Ectodermal cell (in vitro differentiated cells): Measurements from ENCODE around the gene SDK2.
"Not testable (repeated sequence)": the region's sequence is repeated elsewhere in the genome, so short reads cannot be mapped to it uniquely, and the experiment has no call there.

ENCODE experiments used
- H3K27ac ChIP-seq: 2 replicates; pipeline ENCODE4 v1.7.0; 2013; ENCODE audit warnings: mild to moderate bottlenecking, low read depth, low read length; ENCODE audit not compliant: insufficient read depth, poor library complexity, severe bottlenecking
- H3K27me3 ChIP-seq: 2 replicates; pipeline ENCODE4 v1.7.0; 2013; ENCODE audit warnings: mild to moderate bottlenecking, low read length; ENCODE audit not compliant: insufficient read depth, control insufficient read depth, poor library complexity, severe bottlenecking
- H3K36me3 ChIP-seq: one replicate; pipeline ENCODE4 v1.7.0; 2013; ENCODE audit warnings: low read length; ENCODE audit not compliant: control insufficient read depth, insufficient read depth
- H3K4me1 ChIP-seq: one replicate; pipeline ENCODE4 v1.7.0; 2013; ENCODE audit warnings: low read length; ENCODE audit not compliant: control insufficient read depth, insufficient read depth
- H3K4me3 ChIP-seq: 2 replicates; pipeline ENCODE4 v1.7.0; 2013; ENCODE audit warnings: low read depth, low read length, control low read depth; ENCODE audit not compliant: insufficient read depth
- H3K9me3 ChIP-seq: 2 replicates; pipeline ENCODE4 v1.7.0; 2013; ENCODE audit warnings: mild to moderate bottlenecking, low read length, moderate library complexity; ENCODE audit not compliant: control insufficient read depth
- WGBS, 2 experiments: methylation state at CpG; one replicate each; pipeline ENCODE4 v1.1.7; 2013; ENCODE audit warnings: missing lambda C conversion rate in 2 of 2; 5-methylcytosine and 5-hydroxymethylcytosine counted together

SDK2 gene

DNA sequence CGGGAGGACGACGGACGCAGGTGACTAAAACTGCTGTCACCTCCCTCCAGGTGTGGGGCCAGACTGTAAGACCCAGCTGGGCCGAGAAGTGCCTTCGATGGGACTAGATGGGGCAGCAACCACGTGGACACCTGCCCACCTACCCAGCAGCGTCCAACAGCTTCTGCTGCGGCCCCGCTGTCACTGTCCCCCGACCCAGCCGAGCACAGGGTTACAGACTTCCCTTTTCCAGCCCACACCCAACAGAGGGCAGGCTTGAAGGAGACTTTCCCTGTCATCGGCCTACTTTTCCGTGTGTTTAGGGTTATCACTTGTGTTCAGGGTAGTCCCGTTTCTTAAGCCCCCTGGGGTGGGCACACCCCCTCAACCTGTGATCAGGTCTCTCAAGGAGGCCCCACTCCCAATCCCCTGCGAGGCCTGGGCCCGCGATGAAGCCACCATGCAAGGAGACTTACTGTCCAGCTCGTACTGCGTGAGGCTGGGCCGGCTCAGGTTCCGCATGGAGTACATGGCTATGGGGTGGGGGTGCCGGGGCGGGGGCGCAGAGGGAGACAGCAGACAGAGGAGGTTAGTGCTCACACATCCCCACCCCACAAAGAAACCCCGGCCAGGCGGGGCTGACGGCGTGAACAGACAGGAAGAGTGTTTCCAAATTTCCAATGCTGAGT is 263.7 kb downstream of the SDK2 start:
- Histone ChIP-seq H3K4me3 (no peak overlapping the region), H3K36me3 (peaks cover 32% of the 10 kb centered on the region), H3K9me3 (no peaks in the 10 kb centered on the region), H3K4me1 (no peaks in the 10 kb centered on the region), H3K27me3 (no peaks in the 10 kb centered on the region), H3K27ac (no peak overlapping the region)
- 87 to 88% methylated on average over 29 of the region's 29 CpGs for WGBS, 2 experiments

DNA sequence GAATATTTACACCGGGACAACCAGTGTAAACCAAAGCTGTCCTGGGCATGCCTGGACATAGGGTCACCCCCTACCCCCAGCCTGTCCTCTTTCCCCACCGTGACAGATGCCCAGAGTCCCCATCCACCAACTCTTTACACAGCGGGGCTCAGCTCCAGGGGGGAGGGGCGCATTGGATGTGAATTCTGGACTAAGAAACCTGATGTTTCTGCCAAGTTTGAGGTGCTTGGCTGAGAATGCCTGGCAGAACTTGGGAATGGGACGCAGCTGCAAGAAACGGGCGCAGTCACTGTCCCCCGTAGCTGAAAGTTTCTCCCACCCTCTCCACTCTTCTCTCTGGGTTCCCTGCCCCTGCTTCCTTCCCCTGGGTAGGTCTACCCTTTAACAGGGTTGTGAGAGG is 264.4 kb downstream of the SDK2 start:
- Histone ChIP-seq H3K36me3 (peaks cover 32% of the 10 kb centered on the region), H3K4me1 (no peaks in the 10 kb centered on the region), H3K9me3 (no peaks in the 10 kb centered on the region), H3K27me3 (no peaks in the 10 kb centered on the region), H3K27ac (no peak overlapping the region), H3K4me3 (no peak overlapping the region)
- WGBS, 2 experiments: 83 to 92% methylated on average over 8 of the region's 8 CpGs

DNA sequence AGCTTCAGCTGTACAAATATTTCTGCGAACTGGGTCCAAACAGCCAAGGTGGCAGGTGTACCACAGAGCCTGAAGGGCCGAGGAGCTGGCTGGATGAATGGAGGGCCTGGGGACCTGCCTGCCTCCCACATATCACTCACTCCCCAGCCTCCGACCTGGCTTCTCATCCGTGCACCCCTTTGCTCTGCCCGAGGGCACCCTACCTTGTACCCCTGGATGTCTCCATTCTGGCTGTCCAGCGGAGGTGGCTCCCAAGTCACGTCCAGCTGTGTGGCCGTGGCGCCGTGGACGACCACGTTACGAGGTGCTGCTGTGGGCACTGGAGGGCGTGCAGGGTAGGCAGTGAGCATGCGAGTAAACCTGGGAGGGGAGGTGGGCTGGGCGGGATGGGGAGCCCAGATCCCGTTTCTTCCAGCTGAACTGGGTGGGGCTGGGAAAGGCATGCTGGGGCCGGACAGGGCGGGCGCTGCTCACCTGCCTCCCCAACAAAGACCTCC is 265.2 kb downstream of the SDK2 start:
- Histone ChIP-seq H3K36me3 (peaks cover 29% of the 10 kb centered on the region), H3K9me3 (no peaks in the 10 kb centered on the region), H3K27me3 (no peaks in the 10 kb centered on the region), H3K4me3 (no peak overlapping the region), H3K27ac (no peak overlapping the region), H3K4me1 (no peaks in the 10 kb centered on the region)
- WGBS, 2 experiments: 96 to 97% methylated on average over 20 of the region's 20 CpGs

DNA sequence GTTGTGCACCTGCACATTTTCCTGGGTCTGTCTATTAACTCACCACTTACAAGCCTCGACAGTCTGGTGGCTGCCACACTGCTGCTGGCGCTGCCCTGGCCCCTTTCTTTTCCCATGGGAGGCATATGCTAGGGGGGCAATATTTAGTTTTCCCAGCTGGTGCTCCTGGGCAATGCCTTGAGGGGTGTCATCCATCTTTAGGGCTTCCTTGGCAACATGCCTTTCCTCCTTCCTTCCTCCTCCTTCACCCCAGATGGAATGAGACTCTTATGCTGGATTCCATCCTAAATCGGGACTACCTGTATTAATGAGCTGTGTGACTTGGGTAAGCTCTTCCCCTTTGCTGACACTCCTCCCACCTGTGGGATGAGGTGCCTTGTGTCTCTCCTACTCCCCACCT is 267.6 kb downstream of the SDK2 start:
- H3K4me1 ChIP-seq: no peaks in the 10 kb centered on the region
- WGBS, 2 experiments: 94 to 99% methylated on average over 3 of the region's 3 CpGs
- H3K4me3 ChIP-seq: no peak overlapping the region
- H3K27ac ChIP-seq: no peak overlapping the region
- H3K9me3 ChIP-seq: no peaks in the 10 kb centered on the region
- peaks cover 26% of the 10 kb centered on the region for H3K36me3 ChIP-seq
- H3K27me3 ChIP-seq: no peaks in the 10 kb centered on the region

DNA sequence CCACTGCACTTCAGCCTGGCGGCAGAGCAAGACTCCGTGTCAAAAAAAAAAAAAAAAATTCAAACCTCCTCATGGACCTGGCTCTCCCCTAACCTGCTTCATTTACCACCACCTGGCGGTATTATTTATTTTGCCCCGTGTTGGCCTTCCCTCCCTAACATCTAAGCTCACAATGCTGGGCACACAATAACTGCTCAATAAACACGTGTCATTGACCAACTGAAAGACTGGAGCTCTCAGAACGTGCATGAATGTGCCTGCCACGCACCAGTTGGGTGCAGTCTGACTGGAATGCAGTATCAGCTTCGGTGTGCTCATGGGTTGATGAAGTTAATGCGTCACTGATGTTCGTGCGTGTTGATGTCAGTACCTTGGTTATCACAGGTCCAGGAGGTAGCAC is 268.1 kb downstream of the SDK2 start:
- Histone ChIP-seq H3K36me3 (peaks cover 27% of the 10 kb centered on the region), H3K27me3 (no peaks in the 10 kb centered on the region), H3K27ac (no peak overlapping the region), H3K4me1 (no peaks in the 10 kb centered on the region), H3K9me3 (no peaks in the 10 kb centered on the region), H3K4me3 (no peak overlapping the region)
- 97% methylated on average over 11 of the region's 11 CpGs for WGBS, 2 experiments

DNA sequence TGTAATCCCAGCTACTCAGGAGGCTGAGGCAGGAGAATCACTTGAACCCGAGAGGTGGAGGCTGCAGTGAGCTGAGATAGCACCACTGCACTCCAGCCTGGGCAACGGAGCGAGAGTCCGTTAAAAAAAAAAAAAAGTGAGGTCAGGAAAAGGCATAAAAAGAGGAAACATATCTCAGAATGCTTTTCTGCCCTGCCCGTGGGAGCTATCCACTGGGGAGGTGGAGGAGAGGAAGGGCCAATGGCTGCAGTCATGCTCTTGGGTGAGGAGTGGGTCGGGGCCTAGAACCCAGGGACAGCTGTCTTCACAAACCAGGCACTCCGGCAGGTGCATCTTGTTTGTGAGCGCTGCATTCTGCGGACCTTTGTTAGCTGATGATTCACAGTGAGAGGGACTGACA is 272.4 kb downstream of the SDK2 start:
- WGBS, 2 experiments: 86 to 91% methylated on average over 9 of the region's 9 CpGs

DNA sequence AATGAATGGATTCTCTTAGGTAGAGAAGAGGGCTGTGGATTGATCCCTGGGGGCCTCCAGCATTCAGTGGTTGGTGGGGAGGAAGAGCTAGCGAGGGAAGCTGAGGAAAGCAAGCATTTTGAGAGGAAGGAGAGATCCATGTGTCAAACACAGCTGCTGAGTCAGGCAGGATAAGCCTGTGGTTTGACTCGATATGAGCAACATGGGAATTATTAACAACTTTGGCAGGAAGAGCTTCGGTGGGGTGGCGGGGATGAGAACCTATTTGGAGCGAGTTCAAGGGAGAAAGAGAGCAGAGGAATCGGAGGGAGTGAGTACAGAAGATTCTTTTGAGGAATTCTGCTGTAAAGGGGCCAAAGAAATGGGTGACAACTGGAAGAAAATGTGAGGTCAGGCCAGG is 273.0 kb downstream of the SDK2 start:
- WGBS, 2 experiments: 94% methylated on average over 6 of the region's 6 CpGs
- no peaks in the 10 kb centered on the region for H3K4me1 ChIP-seq
- H3K9me3 ChIP-seq: no peaks in the 10 kb centered on the region
- no peak overlapping the region for H3K27ac ChIP-seq
- peaks cover 30% of the 10 kb centered on the region for H3K36me3 ChIP-seq
- no peaks in the 10 kb centered on the region for H3K27me3 ChIP-seq
- H3K4me3 ChIP-seq: no peak overlapping the region

More for the DNA sequence above, 272.4 kb downstream of the SDK2 start:
- H3K27ac ChIP-seq: no peak overlapping the region
- H3K4me1 ChIP-seq: no peaks in the 10 kb centered on the region
- no peaks in the 10 kb centered on the region for H3K27me3 ChIP-seq
- no peaks in the 10 kb centered on the region for H3K9me3 ChIP-seq
- H3K4me3 ChIP-seq: no peak overlapping the region
- H3K36me3 ChIP-seq: peaks cover 36% of the 10 kb centered on the region

DNA sequence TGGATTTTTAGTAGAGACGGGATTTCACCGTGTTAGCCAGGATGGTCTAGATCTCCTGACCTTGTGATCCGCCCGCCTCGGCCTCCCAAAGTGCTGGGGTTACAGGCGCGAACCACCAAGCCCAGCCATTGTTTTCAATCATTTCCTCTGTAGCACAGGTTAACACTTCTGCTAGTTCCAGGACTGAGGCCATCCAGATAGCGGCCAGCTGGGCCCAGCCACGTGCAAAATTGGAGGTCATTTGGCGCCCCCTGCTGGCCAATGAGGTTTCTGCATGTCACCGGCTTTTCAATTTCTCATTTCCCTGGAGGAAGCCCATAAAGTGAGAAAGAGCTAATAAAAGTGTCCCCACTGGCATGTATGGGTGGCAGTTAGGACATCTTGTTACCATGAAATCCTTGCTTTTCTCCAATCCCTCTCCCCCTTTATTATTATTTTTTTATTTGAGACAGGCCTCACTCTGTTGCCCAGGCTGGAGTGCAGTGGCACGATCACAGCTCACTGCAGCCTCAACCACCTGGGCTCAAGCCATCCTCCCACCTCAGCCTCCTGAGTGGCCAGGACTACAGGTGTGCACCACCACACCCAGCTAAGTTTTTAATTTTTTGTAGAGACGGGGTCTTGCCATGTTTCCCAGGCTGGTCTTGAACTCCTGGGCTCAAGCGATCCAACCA is 274.3 kb downstream of the SDK2 start:
- not testable (repeated sequence) for H3K9me3 ChIP-seq, H3K27me3 ChIP-seq, H3K4me3 ChIP-seq, H3K27ac ChIP-seq, H3K4me1 ChIP-seq
- WGBS, 2 experiments: 50% methylated on average over 14 of the region's 14 CpGs
- H3K36me3 ChIP-seq: peaks cover 27% of the 10 kb centered on the region

DNA sequence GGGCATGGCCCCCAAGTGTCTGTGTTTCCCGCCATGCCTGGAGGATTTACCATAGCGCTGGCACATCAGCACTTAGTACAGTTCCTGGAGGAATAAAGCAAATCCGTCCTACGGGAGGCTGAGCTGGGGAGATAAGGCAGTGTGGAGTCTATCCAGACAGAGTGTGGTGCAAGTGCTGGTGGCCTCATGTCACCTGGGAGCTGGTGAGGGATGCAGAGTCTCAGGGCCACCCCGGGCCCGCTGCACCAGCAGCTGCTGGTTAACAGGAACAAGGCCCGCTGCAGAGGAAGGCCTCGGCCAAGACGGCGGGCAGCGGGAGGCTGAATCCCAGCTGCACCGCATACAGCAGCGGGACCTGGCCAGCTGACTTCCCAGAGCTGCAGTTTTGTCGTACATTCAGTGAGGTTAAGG is 275.1 kb downstream of the SDK2 start:
- Histone ChIP-seq H3K9me3 (no peaks in the 10 kb centered on the region), H3K27me3 (no peaks in the 10 kb centered on the region), H3K4me3 (no peak overlapping the region), H3K27ac (no peak overlapping the region), H3K4me1 (no peaks in the 10 kb centered on the region), H3K36me3 (peaks cover 29% of the 10 kb centered on the region)
- WGBS, 2 experiments: 90 to 92% methylated on average over 14 of the region's 14 CpGs

DNA sequence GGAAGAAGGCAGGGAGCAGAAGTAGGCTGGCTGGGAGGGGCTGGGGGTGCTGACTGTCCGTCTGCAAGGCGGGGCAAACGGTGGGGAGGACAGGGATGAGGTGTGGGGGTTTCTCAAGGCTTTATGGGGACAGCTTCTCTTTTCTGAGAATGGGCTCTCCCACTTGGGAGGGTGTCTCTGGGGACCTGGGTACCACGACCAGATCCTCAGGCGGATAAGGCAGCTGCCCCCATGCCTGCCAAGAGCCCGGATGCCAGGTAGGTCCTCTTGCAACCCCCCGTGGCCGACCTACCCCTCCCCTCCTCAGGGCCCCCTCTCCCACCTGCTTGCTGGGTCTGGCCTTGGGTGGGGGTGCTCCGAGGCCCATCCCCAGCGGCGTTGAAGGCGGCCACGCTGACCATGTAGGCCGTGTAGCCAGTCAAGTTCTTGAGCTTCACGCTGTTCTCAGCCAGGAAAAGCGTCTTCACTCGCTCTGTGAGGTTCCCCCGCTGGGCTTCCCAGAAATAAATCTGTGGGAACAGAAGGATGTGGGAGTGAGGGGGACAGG is 276.1 kb downstream of the SDK2 start:
- H3K36me3 ChIP-seq: peaks cover 29% of the 10 kb centered on the region
- no peaks in the 10 kb centered on the region for H3K9me3 ChIP-seq
- H3K27me3 ChIP-seq: no peaks in the 10 kb centered on the region
- 94 to 97% methylated on average over 18 of the region's 18 CpGs for WGBS, 2 experiments
- no peak overlapping the region for H3K27ac ChIP-seq
- H3K4me1 ChIP-seq: no peaks in the 10 kb centered on the region
- H3K4me3 ChIP-seq: no peak overlapping the region
